T-cell (primary cell): ENCODE data around the gene P2RY8. TPM values are rescaled to one million over a fixed set of nuclear protein-coding genes. Genes with fewer than 3 reads are reported as not detected.
"Not testable (repeated sequence)": the region's sequence is repeated elsewhere in the genome, so short reads cannot be mapped to it uniquely, and the experiment has no call there.

Experiments
- ATAC-seq, 4 experiments: fragments of 200-7000 bp in 3 of 4; fragments of 150-1000 bp in 1 of 4; cut with Tn5 transposase; replicated peaks in 1 of 4; 1 replicate in 3 of 4; 2 replicates in 1 of 4; pipeline ENCODE4 v1.10.0; 2021; ENCODE audit warnings: moderate library complexity in 3 of 4, mild to moderate bottlenecking in 2 of 4, moderate number of reproducible peaks in 1 of 4
- CTCF ChIA-PET, 2 donors: fragments of 300-600 bp; sonication (Branson Sonifier 250); formaldehyde crosslinking; loops; one replicate each; lab custom pipeline; 2022; ENCODE audit warnings: antibody characterized with exemption in 2 of 2; lab: Charles Lee
- POLR2A ChIA-PET, 2 donors: fragments of 300-600 bp; sonication (Branson Sonifier 250); formaldehyde crosslinking; loops; one replicate each; lab custom pipeline; 2022; ENCODE audit warnings: antibody characterized with exemption in 2 of 2; lab: Charles Lee
- DNase-seq, 35 experiments: peaks; one replicate each; pipeline versions ENCODE4 v3.0.0 to v3.0.0-alpha.2; 2013 to 2023
- H3K27ac ChIP-seq: one replicate; pipeline ENCODE4 v1.5.1; 2013; ENCODE audit warnings: low read length
- H3K27me3 ChIP-seq, 2 experiments: replicated peaks in 1 of 2; 1 replicate in 1 of 2; 2 replicates in 1 of 2; pipeline versions ENCODE4 v1.6.1 to v1.7.0; 2013; ENCODE audit warnings: low read length in 1 of 2, mixed read lengths in 1 of 2; ENCODE audit not compliant: control insufficient read depth in 2 of 2, insufficient read depth in 2 of 2; ENCODE audit errors: extremely low read depth in 1 of 2
- H3K36me3 ChIP-seq, 2 donors: 1 replicate in 1 of 2; 2 replicates in 1 of 2; pipeline versions ENCODE4 v1.6.1 to v1.7.0; 2013; ENCODE audit warnings: low read length in 1 of 2; ENCODE audit not compliant: control insufficient read depth in 2 of 2, insufficient read depth in 1 of 2; ENCODE audit errors: extremely low read depth in 1 of 2
- H3K4me1 ChIP-seq, 2 experiments: 1 replicate in 1 of 2; 2 replicates in 1 of 2; pipeline versions ENCODE4 v1.6.1 to v1.7.0; 2013; ENCODE audit warnings: low read length in 2 of 2, mixed read lengths in 1 of 2; ENCODE audit not compliant: insufficient read depth in 2 of 2, control insufficient read depth in 1 of 2; ENCODE audit errors: extremely low read depth in 1 of 2
- H3K4me3 ChIP-seq, 2 donors: 1 replicate in 1 of 2; 2 replicates in 1 of 2; pipeline versions ENCODE4 v1.5.1 to v1.7.0; 2013; ENCODE audit warnings: mild to moderate bottlenecking in 2 of 2, low read length in 1 of 2, moderate library complexity in 1 of 2; ENCODE audit not compliant: control insufficient read depth in 1 of 2; ENCODE audit errors: extremely low read depth in 1 of 2
- H3K9me3 ChIP-seq: 2 replicates; pipeline ENCODE4 v1.7.0; 2013
- H3K27ac Mint-ChIP-seq, 2 donors: one replicate each; pipeline ENCODE4 v1.8.0; 2020 to 2021; ENCODE audit warnings: mild to moderate bottlenecking in 2 of 2, mixed read lengths in 2 of 2
- H3K27me3 Mint-ChIP-seq, 2 donors: one replicate each; pipeline ENCODE4 v1.8.0; 2021 to 2022; ENCODE audit warnings: mixed read lengths in 2 of 2
- H3K36me3 Mint-ChIP-seq: one replicate; pipeline ENCODE4 v1.8.0; 2021; ENCODE audit warnings: mixed read lengths
- H3K4me1 Mint-ChIP-seq, 3 donors: one replicate each; pipeline ENCODE4 v1.8.0; 2020 to 2022; ENCODE audit warnings: mixed read lengths in 3 of 3, mild to moderate bottlenecking in 1 of 3
- H3K4me3 Mint-ChIP-seq, 3 donors: one replicate each; pipeline ENCODE4 v1.8.0; 2020 to 2022; ENCODE audit warnings: mild to moderate bottlenecking in 3 of 3, mixed read lengths in 3 of 3, moderate library complexity in 3 of 3
- H3K9me3 Mint-ChIP-seq, 3 donors: one replicate each; pipeline ENCODE4 v1.8.0; 2020 to 2022; ENCODE audit warnings: mixed read lengths in 3 of 3
- WGBS: methylation state at CpG from one replicate; pipeline ENCODE4 v1.1.5; 2013; ENCODE audit warnings: missing lambda C conversion rate; ENCODE audit not compliant: insufficient coverage; 5-methylcytosine and 5-hydroxymethylcytosine counted together
- total RNA-seq, 35 experiments: library from RNA in 6 of 35; stranded (reverse) in 6 of 35; fragments of 120-200 nt in 1 of 35; gene quantifications; one replicate each; pipeline versions ENCODE4 v1.2.1 to v1.2.4 and lab custom pipeline; 2013 to 2026

P2RY8 gene
- total RNA-seq, 5 donors from 2014 or later (not counting 1 experiment from before 2014, with no cell fraction given), result 114 to 219 (median 182) TPM

GRCh38 chrX:1450361-1451161, 86.4 kb downstream of the P2RY8 start:
- 81% methylated on average over 6 of the region's 9 CpGs for WGBS
- CTCF ChIA-PET, result no interaction called here
- Mint-ChIP-seq H3K27me3 (no peaks in the 10 kb centered on the region), H3K27ac (no peak overlapping the region), H3K4me3 (no peak overlapping the region), H3K36me3 (peaks cover 33% of the 10 kb centered on the region), H3K9me3 (peaks cover 12 to 18% (median 15%) of the 10 kb centered on the region in 3 donors), H3K4me1 (peaks cover 18 to 35% (median 19%) of the 10 kb centered on the region in 3 donors)
- Histone ChIP-seq H3K36me3 (no peaks in the 10 kb centered on the region), H3K27me3 (no peaks in the 10 kb centered on the region), H3K4me3 (no peak overlapping the region), H3K27ac (no peak overlapping the region), H3K9me3 (no peaks in the 10 kb centered on the region), H3K4me1 (peaks cover 2 to 42% of the 10 kb centered on the region in 2 experiments)
- peak in 1 of 35 experiments; percentile 4 for DNase-seq
- no peak for ATAC-seq
- POLR2A ChIA-PET, result no interaction called here

DNA sequence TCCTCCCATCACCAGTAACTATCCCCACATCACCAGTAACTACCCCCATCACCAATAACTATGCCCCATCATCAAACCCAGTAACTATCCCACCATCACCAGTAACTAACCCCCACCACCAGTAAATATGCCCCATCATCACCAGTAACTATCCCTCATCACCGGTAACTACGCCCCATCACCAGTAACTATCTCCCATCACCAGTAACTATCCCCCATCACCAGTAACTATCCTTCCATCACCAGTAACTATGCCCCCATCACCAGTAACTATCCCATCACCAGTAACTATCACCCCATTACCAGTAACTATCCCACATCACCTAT, 87.2 kb downstream of the P2RY8 start:
- DNase-seq, result no peak
- POLR2A ChIA-PET, result no interaction called here

DNA sequence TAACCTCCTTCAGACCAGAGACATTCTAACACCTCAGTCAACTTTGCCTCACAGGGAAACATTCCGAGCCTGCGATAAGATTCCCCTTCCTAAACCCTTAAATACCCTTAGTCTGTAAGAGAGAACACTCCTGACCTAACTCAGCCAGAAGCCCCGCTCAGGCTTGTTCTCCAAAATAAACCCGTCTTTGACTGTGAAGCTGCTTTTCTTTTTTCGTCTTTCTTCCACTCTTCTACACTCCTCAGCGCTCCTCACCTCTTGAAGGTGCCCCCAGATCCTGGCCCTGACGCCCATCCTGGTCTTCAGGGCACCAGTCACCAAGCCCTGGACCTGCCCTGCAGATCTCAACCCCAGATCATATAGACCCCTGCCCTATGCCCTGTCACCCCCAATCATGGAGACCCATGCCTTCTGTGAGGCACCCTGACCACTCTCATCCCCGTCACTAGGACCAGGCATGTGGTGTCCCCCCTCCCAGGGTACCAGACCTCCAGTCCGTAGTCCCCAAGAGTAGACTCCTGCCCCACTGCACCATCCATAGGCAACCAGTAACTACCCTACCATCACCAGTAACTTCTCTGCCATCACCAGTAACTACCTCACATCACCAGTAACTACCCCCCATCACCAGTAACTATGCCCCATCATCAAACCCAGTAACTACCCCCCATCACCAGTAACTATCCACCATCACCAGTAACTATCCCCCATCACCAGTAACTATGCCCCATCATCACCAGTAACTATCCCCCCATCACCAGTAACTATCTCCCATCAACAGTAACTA, 87.8 kb downstream of the P2RY8 start:
- WGBS, result 89% methylated on average over 9 of the region's 9 CpGs
- H3K36me3 Mint-ChIP-seq, result peaks cover 44% of the 10 kb centered on the region
- no peak overlapping the region for H3K4me3 Mint-ChIP-seq
- H3K27me3 ChIP-seq, result no peaks in the 10 kb centered on the region
- H3K4me1 ChIP-seq, result peaks cover 0 to 29% of the 10 kb centered on the region in 2 experiments
- DNase-seq (no peak), ATAC-seq (no peak)
- ChIA-PET CTCF (no interaction called here), POLR2A (no interaction called here)
- H3K27ac ChIP-seq, result no peak overlapping the region
- H3K27me3 Mint-ChIP-seq, result no peaks in the 10 kb centered on the region
- peaks cover 13 to 27% (median 24%) of the 10 kb centered on the region in 3 donors for H3K4me1 Mint-ChIP-seq
- peaks cover 15 to 27% (median 19%) of the 10 kb centered on the region in 3 donors for H3K9me3 Mint-ChIP-seq
- H3K27ac Mint-ChIP-seq, result peak overlapping the region; percentile 12 to 49
- no peaks in the 10 kb centered on the region for H3K9me3 ChIP-seq
- H3K4me3 ChIP-seq, result no peak overlapping the region
- no peaks in the 10 kb centered on the region for H3K36me3 ChIP-seq

More for the DNA sequence above, 87.2 kb downstream of the P2RY8 start:
- H3K27ac ChIP-seq, result no peak overlapping the region
- Mint-ChIP-seq H3K27ac (peak overlapping the region; percentile 12 to 72), H3K27me3 (no peaks in the 10 kb centered on the region), H3K36me3 (peaks cover 38% of the 10 kb centered on the region), H3K4me1 (peaks cover 17 to 31% (median 22%) of the 10 kb centered on the region in 3 donors), H3K4me3 (peak overlapping the region in 1 of 3 donors; percentile 41), H3K9me3 (peaks cover 15 to 24% (median 18%) of the 10 kb centered on the region in 3 donors)
- peaks cover 2 to 34% of the 10 kb centered on the region in 2 experiments for H3K4me1 ChIP-seq
- no peaks in the 10 kb centered on the region for H3K27me3 ChIP-seq
- 100% methylated on average over 2 of the region's 2 CpGs for WGBS
- H3K36me3 ChIP-seq, result no peaks in the 10 kb centered on the region
- no peak overlapping the region for H3K4me3 ChIP-seq
- no peak for ATAC-seq
- no peaks in the 10 kb centered on the region for H3K9me3 ChIP-seq
- CTCF ChIA-PET, result no interaction called here

DNA sequence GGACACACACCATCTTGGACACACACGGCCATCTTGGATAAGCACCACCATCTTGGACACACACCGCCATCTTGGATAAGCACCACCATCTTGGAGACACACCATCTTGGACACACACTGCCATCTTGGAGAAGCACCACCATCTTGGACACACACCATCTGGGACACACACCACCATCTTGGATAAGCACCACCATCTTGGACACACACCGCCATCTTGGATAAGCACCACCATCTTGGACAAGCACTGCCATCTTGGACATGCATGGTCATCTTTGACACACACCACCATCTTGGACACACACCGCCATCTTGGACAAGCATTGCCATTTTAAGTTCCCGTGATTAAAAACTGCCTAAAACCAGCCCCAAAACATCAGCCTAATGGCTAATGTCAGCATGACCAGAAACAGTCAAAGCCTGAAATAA, 88.4 kb downstream of the P2RY8 start:
- H3K9me3 ChIP-seq, H3K4me3 ChIP-seq, DNase-seq, H3K27ac ChIP-seq, H3K4me3 Mint-ChIP-seq, H3K27me3 Mint-ChIP-seq, POLR2A ChIA-PET, H3K27me3 ChIP-seq, H3K27ac Mint-ChIP-seq, H3K36me3 ChIP-seq, ATAC-seq, CTCF ChIA-PET: not testable (repeated sequence)
- 98% methylated on average over 5 of the region's 5 CpGs for WGBS
- peaks cover 12 to 28% (median 24%) of the 10 kb centered on the region in 3 donors for H3K4me1 Mint-ChIP-seq
- H3K4me1 ChIP-seq, result peaks cover 0 to 27% of the 10 kb centered on the region in 2 experiments
- H3K36me3 Mint-ChIP-seq, result peaks cover 49% of the 10 kb centered on the region
- H3K9me3 Mint-ChIP-seq, result peaks cover 18 to 31% (median 19%) of the 10 kb centered on the region in 3 donors

- CTCF ChIA-PET, H3K27me3 Mint-ChIP-seq, H3K9me3 ChIP-seq, H3K27me3 ChIP-seq, H3K4me3 Mint-ChIP-seq, H3K36me3 ChIP-seq, H3K27ac Mint-ChIP-seq, H3K27ac ChIP-seq, ATAC-seq, H3K4me3 ChIP-seq, POLR2A ChIA-PET: not testable (repeated sequence)
- H3K4me1 ChIP-seq, result peaks cover 0 to 27% of the 10 kb centered on the region in 2 experiments
- WGBS, result 99% methylated on average over 8 of the region's 8 CpGs
- Mint-ChIP-seq H3K9me3 (peaks cover 19 to 32% (median 19%) of the 10 kb centered on the region in 3 donors), H3K36me3 (peaks cover 52% of the 10 kb centered on the region), H3K4me1 (peaks cover 12 to 28% (median 24%) of the 10 kb centered on the region in 3 donors)
- peak in 1 of 35 experiments; percentile 0 for DNase-seq
Observed at GRCh38 chrX:1447969-1448572, 88.9 kb downstream of the P2RY8 start.
